Measurements from ENCODE around the gene OR3A2.
"Not testable (repeated sequence)": the region's sequence is repeated elsewhere in the genome, so short reads cannot be mapped to it uniquely, and the experiment has no call there.

The OR3A2 gene

DNA sequence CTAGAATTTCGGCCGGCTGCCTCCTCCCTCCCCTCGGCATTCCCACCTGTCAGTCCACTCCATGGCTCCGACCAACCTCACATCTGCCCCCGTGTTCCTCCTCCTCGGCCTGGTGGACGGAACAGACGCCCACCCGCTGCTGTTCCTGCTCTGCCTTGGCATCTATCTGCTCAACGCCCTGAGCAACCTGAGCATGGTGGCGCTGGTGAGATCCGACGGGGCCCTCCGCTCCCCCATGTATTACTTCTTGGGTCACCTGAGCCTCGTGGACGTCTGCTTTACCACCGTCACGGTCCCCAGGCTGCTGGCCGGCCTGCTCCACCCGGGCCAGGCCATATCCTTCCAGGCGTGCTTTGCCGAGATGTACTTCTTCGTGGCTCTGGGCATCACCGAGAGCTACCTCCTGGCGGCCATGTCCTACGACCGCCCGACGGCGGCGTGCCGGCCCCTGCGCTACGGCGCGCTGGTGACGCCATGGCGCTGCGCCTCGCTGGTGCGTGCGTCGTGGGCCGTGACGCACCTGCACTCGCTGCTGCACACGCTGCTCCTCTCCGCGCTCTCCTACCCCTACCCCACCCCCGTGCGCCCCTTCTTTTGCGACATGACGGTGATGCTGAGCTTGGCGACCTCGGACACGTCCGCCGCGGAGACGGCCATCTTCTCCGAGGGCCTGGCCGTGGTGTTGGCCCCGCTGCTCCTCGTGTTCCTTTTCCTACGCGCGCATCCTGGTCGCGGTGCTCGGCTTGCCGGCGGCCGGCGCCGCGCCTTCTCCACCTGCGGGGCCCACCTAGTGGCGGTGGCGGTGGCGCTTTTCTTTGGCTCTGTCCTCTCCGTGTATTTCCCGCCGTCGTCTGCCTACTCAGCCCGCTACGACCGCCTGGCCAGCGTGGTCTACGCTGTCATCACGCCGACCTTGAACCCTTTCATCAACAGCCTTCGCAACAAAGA lies at the start of gene OR3A2:
TSS of gene OR3A2 (minus strand) at position 440 of the 948 bp plus-strand sequence.
- peak; percentile 23 for DNase-seq

DNA sequence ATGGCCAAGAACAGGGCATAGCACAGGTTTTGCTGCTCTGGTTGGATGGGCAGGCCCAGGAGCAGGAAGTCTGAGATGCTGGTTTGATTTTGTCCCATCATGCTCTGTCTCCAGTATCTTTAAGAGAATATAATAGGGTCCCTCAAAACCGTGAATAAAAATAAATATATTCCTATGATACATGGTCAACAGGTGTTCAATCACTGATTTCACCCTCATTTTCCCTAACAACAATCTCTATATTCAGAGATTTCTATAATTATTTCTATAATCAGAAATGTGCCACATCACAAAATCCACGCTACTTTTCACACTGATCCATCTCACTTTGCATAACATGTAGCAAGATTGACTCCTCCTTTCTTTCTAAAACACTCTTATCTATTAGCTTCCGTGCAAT lies 47.6 kb upstream of the OR3A2 start, which contains the start of gene OR1E2:
TSS of gene OR1E2 (minus strand) at position 101 of the 400 bp plus-strand sequence. CDS start at position 101, 0 bp downstream.
- DNase-seq: no peak

DNA sequence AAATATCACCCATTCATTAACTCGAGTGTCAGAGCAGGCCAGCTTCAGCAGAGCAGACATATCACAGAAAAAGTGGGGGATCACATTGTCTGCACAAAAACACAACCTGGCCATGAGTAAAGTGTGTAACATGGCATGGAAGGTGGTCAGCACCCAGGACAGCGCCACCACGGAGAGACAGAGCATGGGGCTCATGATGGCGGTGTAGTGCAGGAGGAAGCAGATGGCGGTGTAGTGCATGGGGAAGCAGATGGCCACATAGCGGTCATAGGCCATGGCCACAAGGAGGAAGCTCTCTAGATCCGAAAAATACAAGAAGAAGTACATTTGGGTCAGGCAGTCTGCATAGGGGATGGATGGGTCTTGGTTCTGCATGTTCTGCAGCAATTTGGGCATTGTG lies 47.1 kb upstream of the OR3A2 start:
- not testable (repeated sequence) for DNase-seq

DNA sequence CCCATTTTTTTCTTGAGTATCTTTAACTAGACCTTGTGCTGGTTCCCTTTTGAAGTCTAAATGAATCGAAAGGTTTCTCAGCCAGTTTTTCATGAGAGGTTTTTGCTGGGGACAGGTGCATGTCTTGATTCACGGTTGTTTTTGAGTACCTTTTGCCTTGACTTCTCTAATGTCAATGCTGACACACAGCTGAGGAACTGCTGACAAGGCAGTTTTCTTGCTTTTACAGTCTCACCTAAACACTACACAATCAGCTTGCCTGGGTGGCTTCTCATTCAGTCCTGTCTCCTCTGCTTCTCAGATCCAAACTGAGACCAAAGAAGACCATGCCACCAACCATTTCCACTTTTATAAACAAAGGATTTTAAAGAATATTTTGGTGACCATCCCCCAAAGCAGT lies 32.1 kb upstream of the OR3A2 start:
- no peak for DNase-seq

DNA sequence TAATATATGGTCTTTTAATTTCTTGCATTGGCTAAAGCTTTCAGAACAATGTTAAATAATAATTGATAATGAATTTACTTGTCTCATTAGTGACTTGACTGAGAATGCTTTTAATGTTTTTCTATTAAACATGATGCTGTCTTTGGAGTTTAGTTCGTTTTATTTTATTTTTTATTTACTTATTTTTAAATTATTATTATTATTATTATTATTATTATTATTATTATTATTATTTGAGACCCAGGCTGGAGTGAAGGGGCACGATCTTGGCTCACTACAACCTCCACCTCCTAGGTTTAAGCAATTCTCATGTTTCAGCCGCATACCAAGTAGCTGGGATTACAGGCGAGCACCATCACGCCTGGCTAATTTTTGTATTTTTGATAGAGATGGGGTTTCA lies 29.5 kb upstream of the OR3A2 start:
- no peak for DNase-seq

DNA sequence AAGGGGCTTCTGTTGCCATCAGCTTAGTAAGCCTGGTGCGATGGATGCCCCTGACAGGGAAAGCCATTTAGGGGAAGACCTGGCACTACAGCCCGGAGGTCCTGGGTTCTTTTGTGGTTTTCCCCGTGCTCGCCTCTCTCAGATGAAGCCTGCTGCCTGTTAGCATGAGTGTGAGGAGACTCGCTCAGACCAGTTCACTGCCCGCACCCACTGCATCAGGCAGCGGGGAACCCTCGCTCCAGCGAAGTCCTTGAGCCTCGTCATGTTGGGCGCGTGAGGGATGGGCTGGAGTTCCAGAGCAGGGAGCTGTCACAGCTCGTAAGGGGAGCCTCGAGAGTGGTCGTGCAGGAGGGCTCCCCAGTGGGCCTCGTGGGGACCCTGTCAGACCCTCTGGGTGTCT lies 26.1 kb upstream of the OR3A2 start:
- not testable (repeated sequence) for DNase-seq

DNA sequence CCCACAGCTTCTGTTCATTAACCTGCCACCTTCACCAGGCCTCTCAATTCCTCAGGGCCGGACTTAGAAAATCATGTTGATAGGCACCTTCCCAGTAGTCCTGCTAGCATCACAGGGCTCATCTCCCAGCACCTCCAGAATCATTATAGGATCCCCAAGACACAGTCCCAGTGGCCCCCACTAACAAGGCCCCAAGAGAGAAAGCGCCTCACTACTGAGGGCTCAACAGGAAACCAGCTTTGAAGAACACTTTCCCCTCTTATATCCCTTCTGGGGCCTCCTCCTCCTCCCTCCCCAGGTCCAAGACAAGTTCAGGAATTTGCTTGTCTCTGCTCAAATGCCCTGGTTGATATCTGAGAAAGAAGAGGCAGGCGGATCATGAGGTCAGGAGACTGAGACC lies 25.0 kb upstream of the OR3A2 start, which contains the start of gene OR3A3:
TSS of gene OR3A3 (plus strand) at position 301 of the 400 bp plus-strand sequence.
- DNase-seq: no peak

DNA sequence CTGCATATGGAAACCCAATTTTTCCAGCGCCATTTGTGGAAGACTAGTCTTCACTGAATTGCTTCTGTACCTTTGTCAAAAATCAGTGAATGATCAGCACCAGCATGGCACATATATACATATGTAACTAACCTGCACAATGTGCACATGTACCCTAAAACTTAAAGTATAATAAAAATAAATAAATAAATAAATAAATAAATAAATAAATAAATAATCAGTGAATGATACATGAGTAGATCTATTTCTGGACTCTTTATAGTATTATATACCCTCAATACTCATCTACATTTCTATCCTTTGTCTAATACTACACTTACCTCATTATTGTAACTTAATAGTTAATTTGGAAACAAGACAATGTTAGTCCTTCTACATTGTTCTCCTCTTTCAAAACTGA lies 17.7 kb upstream of the OR3A2 start:
- DNase-seq: not testable (repeated sequence)

DNA sequence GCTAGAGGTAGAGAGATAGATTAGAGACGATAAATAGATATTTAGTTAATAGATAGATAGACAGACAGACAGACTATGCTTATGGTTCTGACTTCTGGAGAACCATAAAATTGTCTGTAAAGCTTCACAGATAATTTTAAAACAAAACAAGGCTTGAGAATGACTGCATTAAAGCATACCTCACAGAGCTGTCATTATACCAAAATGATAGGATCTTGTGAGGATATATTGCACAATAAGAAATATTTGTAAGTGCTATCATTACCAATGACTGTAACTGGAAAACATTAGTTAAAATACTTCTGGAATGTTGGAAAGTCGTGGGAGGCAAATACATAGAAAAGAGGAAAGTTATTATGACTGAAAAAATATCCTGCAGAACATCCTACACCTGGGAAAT lies 15.7 kb upstream of the OR3A2 start:
- no peak for DNase-seq

DNA sequence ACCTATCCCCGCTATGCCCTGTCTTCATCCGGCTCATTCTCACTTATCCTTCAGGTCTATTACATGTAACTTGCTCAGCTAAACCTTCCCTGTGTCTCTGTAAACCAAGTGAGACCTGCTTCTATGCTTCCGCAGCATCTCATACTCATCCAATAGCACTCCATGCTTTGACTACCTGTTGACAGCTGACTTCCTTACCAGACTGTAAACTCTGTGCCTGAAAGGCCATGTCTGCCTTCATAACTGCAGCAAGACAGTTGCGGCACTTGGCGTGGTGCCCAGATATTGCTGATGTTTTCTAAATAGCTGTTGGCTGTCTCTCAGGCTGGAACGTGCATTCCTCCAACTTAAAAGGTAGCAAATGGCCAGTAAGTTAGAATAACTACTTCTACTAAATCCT lies 13.9 kb upstream of the OR3A2 start:
- DNase-seq: no peak

DNA sequence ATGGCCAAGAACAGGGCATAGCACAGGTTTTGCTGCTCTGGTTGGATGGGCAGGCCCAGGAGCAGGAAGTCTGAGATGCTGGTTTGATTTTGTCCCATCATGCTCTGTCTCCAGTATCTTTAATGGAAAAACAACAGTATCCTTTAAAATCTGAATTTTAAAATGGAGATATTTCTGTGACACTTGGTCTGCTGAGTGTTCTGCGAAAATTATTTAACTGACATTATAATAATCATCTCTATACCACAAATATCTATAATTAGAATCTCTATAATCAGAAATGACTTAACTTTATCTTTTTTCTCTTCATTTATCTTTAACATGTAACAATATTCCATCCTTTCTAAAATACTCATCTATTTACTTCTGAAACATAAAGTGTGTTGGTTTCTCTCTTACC lies 12.2 kb upstream of the OR3A2 start, which contains the start of gene OR1E1:
TSS of gene OR1E1 (minus strand) at position 101 of the 400 bp plus-strand sequence. CDS start at position 101, 0 bp downstream.
- DNase-seq: no peak

DNA sequence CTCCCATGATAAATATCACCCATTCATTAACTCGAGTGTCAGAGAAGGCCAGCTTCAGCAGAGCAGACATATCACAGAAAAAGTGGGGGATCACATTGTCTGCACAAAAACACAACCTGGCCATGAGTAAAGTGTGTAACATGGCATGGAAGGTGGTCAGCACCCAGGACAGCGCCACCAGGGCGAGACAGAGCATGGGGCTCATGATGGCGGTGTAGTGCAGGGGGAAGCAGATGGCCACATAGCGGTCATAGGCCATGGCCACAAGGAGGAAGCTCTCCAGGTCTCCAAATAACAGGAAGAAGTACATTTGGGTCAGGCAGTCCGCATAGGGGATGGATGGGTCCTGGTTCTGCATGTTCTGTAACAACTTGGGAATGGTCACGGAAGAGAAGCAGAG lies 11.7 kb upstream of the OR3A2 start:
- not testable (repeated sequence) for DNase-seq

DNA sequence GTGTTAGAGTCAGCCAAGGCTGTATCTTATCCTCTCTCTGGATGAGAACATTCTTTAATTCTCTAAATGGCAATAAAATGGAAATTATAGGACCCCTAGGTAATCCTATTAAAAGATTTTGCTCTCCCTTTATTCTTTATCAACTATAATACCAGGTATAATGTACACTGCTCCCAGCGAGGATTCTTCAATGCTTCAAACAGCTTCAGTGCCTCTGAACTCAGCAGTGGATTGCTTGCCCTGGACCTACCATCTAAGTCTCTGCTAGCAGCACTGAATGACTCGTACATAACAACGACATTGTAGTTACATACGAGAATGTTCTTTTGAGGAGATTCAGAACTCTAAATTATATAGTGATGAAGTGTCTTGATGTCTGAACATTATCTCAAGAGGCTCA lies 3.7 kb upstream of the OR3A2 start:
- DNase-seq: no peak

DNA sequence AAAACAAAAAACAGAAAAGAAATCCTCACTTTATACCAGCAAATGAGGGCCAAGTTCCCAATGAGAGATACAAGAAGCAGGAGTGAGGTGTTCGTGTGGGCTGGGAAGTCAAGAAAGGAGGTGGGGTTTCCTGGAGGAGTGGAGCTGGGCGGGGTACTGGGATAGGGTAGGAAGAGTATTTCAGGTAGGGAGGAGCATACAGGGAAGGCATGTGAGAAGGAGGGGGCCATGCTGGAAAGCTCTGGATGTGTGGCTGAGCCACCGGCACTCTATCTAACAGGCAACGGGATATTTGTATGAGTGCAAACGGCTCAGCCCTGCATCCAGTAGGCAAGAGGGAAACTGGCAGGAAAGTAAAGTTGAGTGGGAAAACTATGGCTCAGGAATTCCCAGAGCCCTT lies 4.2 kb downstream of the OR3A2 start:
- DNase-seq: no peak

DNA sequence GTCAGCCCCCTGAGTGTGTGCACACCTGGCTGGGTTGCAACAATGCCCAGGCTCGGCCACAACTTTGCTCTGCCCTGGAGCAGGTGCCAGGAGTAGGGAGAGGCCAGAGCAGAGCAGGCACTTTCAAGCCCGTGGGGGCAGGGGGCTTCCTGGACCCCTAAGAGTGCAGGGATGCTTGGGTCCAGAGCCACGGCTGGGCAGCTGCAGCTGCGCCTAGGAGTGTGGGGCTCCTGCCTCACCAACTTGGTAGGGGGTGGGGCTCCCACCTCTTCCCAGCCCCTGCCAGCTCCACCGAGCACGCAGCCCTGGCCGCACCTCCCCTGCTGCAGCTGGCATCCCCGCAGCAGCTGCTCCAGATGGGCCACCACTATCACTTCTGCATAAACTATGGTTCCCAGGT lies 7.8 kb downstream of the OR3A2 start:
- DNase-seq: no peak

DNA sequence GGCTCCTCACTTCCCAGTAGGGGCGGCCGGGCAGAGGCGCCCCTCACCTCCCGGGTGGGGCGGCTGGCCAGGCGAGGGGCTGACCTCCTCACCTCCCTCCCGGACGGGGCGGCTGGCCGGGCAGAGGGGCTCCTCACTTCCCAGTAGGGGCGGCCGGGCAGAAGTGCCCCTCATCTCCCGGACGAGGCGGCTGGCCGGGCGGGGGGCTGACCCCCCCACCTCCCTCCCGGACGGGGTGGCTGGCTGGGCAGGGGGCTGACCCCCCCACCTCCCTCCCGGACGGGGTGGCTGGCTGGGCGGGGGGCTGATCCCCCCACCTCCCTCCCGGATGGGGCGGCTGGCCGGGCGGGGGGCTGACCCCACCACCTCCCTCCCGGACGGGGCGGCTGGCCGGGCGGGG lies 14.9 kb downstream of the OR3A2 start:
- not testable (repeated sequence) for DNase-seq

DNA sequence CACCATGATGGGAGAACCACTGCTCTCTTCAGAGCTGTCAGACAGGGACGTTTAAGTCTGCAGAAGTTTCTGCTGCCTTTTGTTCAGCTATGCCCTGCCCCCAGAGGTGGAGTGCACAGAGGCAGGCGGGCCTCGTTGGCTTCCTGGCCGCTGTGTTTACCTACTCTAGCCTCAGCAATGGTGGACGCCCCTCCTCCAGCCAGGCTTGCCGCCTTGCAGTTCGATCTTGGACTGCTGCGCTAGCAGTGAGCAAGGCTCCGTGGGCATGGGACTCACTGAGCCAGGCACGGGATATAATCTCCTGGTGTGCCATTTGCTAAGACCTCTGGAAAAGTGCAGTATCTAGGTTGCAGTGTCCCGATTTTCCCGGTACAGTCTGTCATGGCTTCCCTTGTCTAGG lies 43.3 kb downstream of the OR3A2 start:
- not testable (repeated sequence) for DNase-seq

DNA sequence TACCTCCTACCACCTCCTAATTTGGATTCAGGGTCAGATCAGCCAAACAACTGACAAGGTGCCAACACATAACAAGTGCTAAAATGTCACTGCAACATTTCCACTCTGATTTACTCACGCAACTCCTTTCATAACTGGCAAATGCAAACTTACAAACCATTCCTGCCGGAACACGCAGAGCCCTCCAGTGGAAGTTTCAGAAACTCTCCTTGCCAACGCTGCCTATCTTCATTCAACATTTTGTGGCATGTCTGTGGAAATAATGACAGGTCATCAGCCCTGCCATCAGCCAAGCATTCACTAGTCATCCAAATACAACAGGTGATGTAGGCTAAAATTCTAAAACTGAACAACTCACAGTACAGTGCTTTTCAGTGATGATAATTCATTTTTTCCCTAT lies 50.2 kb downstream of the OR3A2 start:
- no peak for DNase-seq

DNA sequence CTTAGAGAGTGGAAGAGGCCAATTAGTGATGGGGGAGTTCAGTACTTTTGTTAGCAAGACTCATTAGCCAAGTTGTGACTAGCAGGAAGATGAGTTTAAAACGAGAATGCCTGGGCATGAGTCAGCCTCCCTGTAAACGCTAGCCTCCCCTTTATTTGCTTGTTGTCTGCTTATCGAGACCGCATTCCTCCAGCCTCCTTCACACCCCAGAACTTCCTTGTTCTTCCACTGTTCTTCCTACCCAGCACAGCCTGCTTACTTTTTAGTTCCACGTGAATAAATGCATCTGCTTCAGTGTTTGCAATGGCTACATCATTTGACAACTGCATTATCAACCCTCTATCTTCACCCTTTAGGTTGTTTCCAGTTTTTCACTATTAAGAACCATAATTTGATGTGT lies 67.8 kb downstream of the OR3A2 start:
- no peak for DNase-seq

DNA sequence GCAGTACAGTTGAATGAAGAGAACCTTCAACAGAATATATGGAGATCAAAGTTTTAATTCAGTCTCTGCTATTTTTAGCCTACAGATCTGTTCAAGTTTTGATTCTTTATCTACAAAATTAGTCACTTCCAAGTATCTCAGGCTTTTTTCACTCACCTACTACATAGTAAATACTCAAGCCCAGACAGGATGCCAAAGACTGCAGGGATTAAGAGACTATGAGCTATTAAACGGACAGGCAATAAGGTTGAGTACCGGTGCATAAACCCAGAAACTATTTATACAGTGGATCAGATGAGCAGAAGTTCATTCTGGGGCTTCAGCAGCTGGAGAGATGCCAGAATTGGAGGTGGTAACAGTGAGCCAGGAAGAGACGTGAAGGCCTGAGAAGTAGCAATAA lies 69.3 kb downstream of the OR3A2 start:
- no peak for DNase-seq

DNA sequence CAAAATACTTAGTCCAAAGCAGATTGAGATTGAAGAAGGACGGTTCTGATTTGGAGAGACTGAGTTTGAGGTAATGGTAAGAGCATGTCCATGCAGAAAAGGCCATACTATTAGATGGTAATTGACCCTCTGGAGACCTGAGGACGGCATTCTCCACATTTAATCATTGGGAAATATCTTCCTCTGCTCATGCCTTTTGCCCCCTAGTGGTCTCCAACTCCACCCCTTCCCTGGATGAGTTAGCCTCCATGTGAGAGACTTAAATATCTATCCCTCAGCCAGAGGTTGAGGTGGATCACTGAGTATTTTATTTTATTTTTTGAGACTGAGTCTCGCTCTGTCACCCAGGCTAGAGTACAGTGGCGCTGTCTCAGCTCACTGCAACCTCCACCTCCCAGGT lies 77.5 kb downstream of the OR3A2 start:
- DNase-seq: no peak

DNA sequence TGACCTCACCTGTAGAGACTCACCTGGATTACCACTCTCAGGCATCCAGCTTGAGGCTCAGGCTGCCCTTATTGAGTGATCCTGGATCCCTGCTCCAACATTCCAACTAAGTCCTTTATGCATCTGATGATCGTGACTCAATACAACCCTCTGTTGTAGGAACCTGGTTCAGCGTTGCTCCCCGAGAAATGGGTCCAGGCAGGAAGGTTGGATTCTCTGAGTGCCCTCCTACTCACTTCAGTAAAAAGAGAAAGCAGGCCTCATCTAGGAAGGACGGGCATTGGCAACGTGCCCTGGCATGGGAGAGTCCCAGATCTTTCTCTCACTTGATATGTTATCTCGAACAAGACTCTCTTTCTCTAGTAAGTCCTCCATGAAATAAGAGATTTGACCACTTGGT lies 87.8 kb downstream of the OR3A2 start, which contains the start of gene OR3A1:
TSS of gene OR3A1 (minus strand) at position 101 of the 400 bp plus-strand sequence. CDS start 5,778 bp downstream, outside the sequence.
- DNase-seq: no peak

DNA sequence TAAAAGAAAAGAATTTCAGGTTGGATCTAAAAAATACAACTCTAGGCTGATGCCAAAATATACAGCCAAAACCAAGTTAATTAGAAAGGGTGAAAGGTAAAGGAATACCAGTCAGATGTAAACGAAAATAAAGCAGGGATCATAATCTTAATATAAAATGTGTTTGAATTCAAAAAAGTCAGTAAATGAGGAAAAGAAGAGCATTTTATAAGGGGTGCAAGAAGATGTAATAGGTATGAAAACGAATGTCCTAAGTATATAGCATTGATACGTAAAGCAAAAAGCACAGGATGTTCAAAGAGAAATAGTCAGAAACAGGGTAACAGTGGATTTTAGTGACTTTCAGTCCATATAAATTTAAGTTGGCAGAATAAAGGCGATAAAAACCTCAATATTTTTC lies 90.5 kb downstream of the OR3A2 start:
- no peak for DNase-seq

DNA sequence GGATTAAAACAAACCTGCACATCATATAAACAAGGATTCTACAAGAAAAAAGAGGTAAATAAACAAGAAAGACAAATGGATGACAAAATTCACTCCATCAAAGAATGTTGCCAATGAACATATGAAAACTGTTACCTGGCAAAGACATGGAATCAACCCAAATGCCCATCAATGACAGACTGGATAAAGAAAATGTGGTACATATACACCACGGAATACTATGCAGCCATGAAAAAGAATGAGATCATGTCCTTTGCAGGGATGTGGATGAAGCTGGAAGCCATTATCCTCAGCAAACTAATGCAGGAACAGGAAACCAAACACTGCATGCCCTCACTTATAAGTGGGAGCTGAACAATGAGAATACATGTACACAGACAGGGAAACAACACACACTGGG lies 92.6 kb downstream of the OR3A2 start:
- DNase-seq: not testable (repeated sequence)

All from activated effector memory CD4-positive, alpha-beta T cell treated with Interleukin-2 at 50 U/mL for 16 hours (primary cell).